CD14-positive monocyte (primary cell): ENCODE measurements around the gene KREMEN1. TPM values are rescaled to one million over a fixed set of nuclear protein-coding genes. Genes with fewer than 3 reads are reported as not detected.

Experiments used
- DNase-seq, 3 donors: peaks; one replicate each; pipeline ENCODE4 v3.0.0-alpha.2; 2011 to 2022
- H2AFZ ChIP-seq: 2 replicates; pipeline ENCODE4 v1.6.0; 2012; ENCODE audit warnings: mild to moderate bottlenecking, low read depth, low read length, inconsistent platforms; ENCODE audit not compliant: insufficient read depth, poor library complexity, severe bottlenecking
- H3K27ac ChIP-seq, 2 donors: 1 replicate in 1 of 2; 2 replicates in 1 of 2; pipeline ENCODE4 v1.5.1; 2012 to 2013; ENCODE audit warnings: low read length in 2 of 2, control low read depth in 1 of 2, inconsistent platforms in 1 of 2, low read depth in 1 of 2, mild to moderate bottlenecking in 1 of 2
- H3K27me3 ChIP-seq, 2 donors: one replicate each; pipeline versions ENCODE4 v1.6.0 to v1.6.1; 2011 to 2013; ENCODE audit warnings: low read length in 2 of 2; ENCODE audit not compliant: control insufficient read depth in 2 of 2, insufficient read depth in 2 of 2
- H3K36me3 ChIP-seq, 2 donors: replicated peaks in 1 of 2; 1 replicate in 1 of 2; 2 replicates in 1 of 2; pipeline versions ENCODE4 v1.5.1 to v1.6.1; 2012 to 2013; ENCODE audit warnings: low read length in 2 of 2, control low read depth in 1 of 2, inconsistent platforms in 1 of 2, mild to moderate bottlenecking in 1 of 2; ENCODE audit not compliant: insufficient read depth in 2 of 2, control insufficient read depth in 1 of 2
- H3K4me1 ChIP-seq, 2 donors: 1 replicate in 1 of 2; 2 replicates in 1 of 2; pipeline versions ENCODE4 v1.5.1 to v1.6.1; 2012 to 2013; ENCODE audit warnings: low read length in 2 of 2, control low read depth in 1 of 2, inconsistent platforms in 1 of 2, mild to moderate bottlenecking in 1 of 2, moderate library complexity in 1 of 2; ENCODE audit not compliant: insufficient read depth in 2 of 2, control insufficient read depth in 1 of 2
- H3K4me2 ChIP-seq: replicated peaks from 2 replicates; pipeline ENCODE3; 2012; ENCODE audit warnings: low read length, moderate library complexity, mild to moderate bottlenecking; ENCODE audit not compliant: poor library complexity, severe bottlenecking; ENCODE audit errors: extremely low read depth
- H3K4me3 ChIP-seq, 3 experiments: fragments of 200-600 bp in 1 of 3; sonication (generic) in 1 of 3; replicated peaks in 1 of 3; 1 replicate in 2 of 3; 2 replicates in 1 of 3; pipeline ENCODE4 v1.5.1; 2011 to 2013; ENCODE audit warnings: low read length in 3 of 3, mild to moderate bottlenecking in 3 of 3, control low read depth in 2 of 3, low read depth in 2 of 3, inconsistent platforms in 1 of 3, moderate library complexity in 1 of 3
- H3K79me2 ChIP-seq: 2 replicates; pipeline ENCODE4 v1.6.0; 2012; ENCODE audit warnings: mild to moderate bottlenecking, control low read depth, inconsistent platforms, low read length, moderate library complexity; ENCODE audit not compliant: insufficient read depth
- H3K9ac ChIP-seq: 2 replicates; pipeline ENCODE4 v1.6.0; 2017; ENCODE audit warnings: low read length, mild to moderate bottlenecking; ENCODE audit not compliant: insufficient read depth, poor library complexity, severe bottlenecking
- H3K9me3 ChIP-seq, 2 donors: replicated peaks in 1 of 2; 1 replicate in 1 of 2; 2 replicates in 1 of 2; pipeline versions ENCODE4 v1.5.1 to v1.6.1; 2012 to 2013; ENCODE audit warnings: low read length in 2 of 2, control low read depth in 1 of 2; ENCODE audit not compliant: control insufficient read depth in 1 of 2, insufficient read depth in 1 of 2
- H4K20me1 ChIP-seq: 2 replicates; pipeline ENCODE4 v1.6.0; 2012; ENCODE audit warnings: mild to moderate bottlenecking, low read length, control low read depth, moderate library complexity; ENCODE audit not compliant: insufficient read depth
- H3K27ac Mint-ChIP-seq, 7 donors: one replicate each; pipeline ENCODE4 v1.8.0; 2020; ENCODE audit warnings: mild to moderate bottlenecking in 7 of 7, mixed read lengths in 7 of 7, moderate library complexity in 6 of 7, inconsistent platforms in 2 of 7
- H3K27me3 Mint-ChIP-seq, 3 donors: one replicate each; pipeline ENCODE4 v1.8.0; 2021 to 2022; ENCODE audit warnings: low read depth in 3 of 3, mild to moderate bottlenecking in 3 of 3, mixed read lengths in 3 of 3, moderate library complexity in 3 of 3, inconsistent platforms in 1 of 3
- H3K36me3 Mint-ChIP-seq, 2 donors: one replicate each; pipeline ENCODE4 v1.8.0; 2020; ENCODE audit warnings: mixed read lengths in 2 of 2, inconsistent platforms in 1 of 2, mild to moderate bottlenecking in 1 of 2
- H3K4me1 Mint-ChIP-seq: one replicate; pipeline ENCODE4 v1.8.0; 2020; ENCODE audit warnings: mild to moderate bottlenecking, mixed read lengths
- H3K4me3 Mint-ChIP-seq, 2 donors: one replicate each; pipeline ENCODE4 v1.8.0; 2020; ENCODE audit warnings: mild to moderate bottlenecking in 2 of 2, mixed read lengths in 2 of 2, moderate library complexity in 1 of 2
- H3K9me3 Mint-ChIP-seq, 7 donors: one replicate each; pipeline ENCODE4 v1.8.0; 2020 to 2022; ENCODE audit warnings: mixed read lengths in 7 of 7, mild to moderate bottlenecking in 6 of 7, moderate library complexity in 6 of 7, inconsistent platforms in 2 of 7
- WGBS: methylation state at CpG from one replicate; pipeline ENCODE4 v1.1.5; 2013; ENCODE audit warnings: missing lambda C conversion rate; ENCODE audit not compliant: insufficient coverage; 5-methylcytosine and 5-hydroxymethylcytosine counted together
- intact Hi-C, 2 donors: fragments of 100-400 bp; cut with micrococcal nuclease; formaldehyde crosslinking; loops; one replicate each; pipeline versions ENCODE4 v1.15.0 to v1.15.1; 2023
- polyA plus RNA-seq, 3 donors: library from polyadenylated mRNA; depleted of rRNA in 1 of 3; unstranded in 2 of 3; stranded (reverse) in 1 of 3; fragments of 300-500 nt in 2 of 3; fragments of >200 nt in 1 of 3; fragmentation: Illumina TruSeq in 2 of 3; gene quantifications; 1 replicate in 2 of 3; 2 replicates in 1 of 3; pipeline ENCODE4 v1.2.3, GENCODE V29; 2012 to 2021
- TF ChIP-seq, protein P1 (sequence below): fragments of 200-600 bp; IDR thresholded peaks from one replicate; pipeline ENCODE4 v1.8.0; 2022; ENCODE audit warnings: antibody characterized with exemption, mild to moderate bottlenecking

The KREMEN1 gene
- polyA plus RNA-seq, 3 donors, result 0.47 to 1.6 (median 0.69) TPM

DNA sequence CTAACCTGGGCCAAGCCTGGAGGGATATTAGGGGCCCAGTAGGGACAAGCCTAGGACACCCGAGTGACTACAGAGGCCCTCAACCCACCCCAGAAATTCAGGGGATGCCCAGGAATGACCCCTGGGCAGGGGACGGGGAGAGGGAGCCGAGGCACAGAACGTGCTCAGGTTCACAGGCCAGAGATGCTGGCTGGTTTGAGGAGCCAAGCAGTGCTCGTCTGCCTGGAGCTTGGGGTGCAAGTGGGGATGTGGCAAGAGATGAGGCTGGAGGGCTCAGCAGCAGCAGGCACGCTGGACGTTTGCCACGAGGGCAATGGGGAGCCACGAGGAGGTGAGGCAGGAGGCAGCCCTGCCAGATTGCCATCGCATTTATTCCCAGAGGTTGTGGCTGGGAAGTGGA lies 98.9 kb downstream of the KREMEN1 start:
- 93% methylated on average over 9 of the region's 10 CpGs for WGBS
- H3K27ac Mint-ChIP-seq, result peak overlapping the region in 1 of 7 donors; percentile 2
- H3K4me3 ChIP-seq, result no peak overlapping the region
- H3K9me3 ChIP-seq, result peaks cover 10 to 13% of the 10 kb centered on the region in 2 donors
- no peaks in the 10 kb centered on the region for H3K36me3 ChIP-seq
- no peak overlapping the region for H3K4me2 ChIP-seq
- H3K36me3 Mint-ChIP-seq, result no peaks in the 10 kb centered on the region
- no peak for DNase-seq
- no peak overlapping the region for H3K4me3 Mint-ChIP-seq
- H3K4me1 ChIP-seq, result peaks cover 10 to 11% of the 10 kb centered on the region in 2 donors
- H2AFZ ChIP-seq, result no peak overlapping the region
- H3K9me3 Mint-ChIP-seq, result peaks cover 10 to 30% (median 20%) of the 10 kb centered on the region in 7 donors
- H3K27me3 ChIP-seq, result peaks cover 0 to 3% of the 10 kb centered on the region in 2 donors
- no peaks in the 10 kb centered on the region for H4K20me1 ChIP-seq
- H3K4me1 Mint-ChIP-seq, result peaks cover 11% of the 10 kb centered on the region
- intact Hi-C loops, result no loop called here
- H3K9ac ChIP-seq, result no peak overlapping the region
- TF ChIP-seq, protein P1, sequence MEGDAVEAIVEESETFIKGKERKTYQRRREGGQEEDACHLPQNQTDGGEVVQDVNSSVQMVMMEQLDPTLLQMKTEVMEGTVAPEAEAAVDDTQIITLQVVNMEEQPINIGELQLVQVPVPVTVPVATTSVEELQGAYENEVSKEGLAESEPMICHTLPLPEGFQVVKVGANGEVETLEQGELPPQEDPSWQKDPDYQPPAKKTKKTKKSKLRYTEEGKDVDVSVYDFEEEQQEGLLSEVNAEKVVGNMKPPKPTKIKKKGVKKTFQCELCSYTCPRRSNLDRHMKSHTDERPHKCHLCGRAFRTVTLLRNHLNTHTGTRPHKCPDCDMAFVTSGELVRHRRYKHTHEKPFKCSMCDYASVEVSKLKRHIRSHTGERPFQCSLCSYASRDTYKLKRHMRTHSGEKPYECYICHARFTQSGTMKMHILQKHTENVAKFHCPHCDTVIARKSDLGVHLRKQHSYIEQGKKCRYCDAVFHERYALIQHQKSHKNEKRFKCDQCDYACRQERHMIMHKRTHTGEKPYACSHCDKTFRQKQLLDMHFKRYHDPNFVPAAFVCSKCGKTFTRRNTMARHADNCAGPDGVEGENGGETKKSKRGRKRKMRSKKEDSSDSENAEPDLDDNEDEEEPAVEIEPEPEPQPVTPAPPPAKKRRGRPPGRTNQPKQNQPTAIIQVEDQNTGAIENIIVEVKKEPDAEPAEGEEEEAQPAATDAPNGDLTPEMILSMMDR, result no peak
- H3K27ac ChIP-seq, result no peak overlapping the region
- peaks cover 9 to 22% (median 18%) of the 10 kb centered on the region in 3 donors for H3K27me3 Mint-ChIP-seq
- H3K79me2 ChIP-seq, result no peaks in the 10 kb centered on the region

- Mint-ChIP-seq H3K4me3 (no peak overlapping the region), H3K4me1 (peaks cover 6% of the 10 kb centered on the region), H3K27me3 (peaks cover 10 to 18% (median 17%) of the 10 kb centered on the region in 3 donors), H3K27ac (peak overlapping the region in 1 of 7 donors; percentile 2), H3K36me3 (no peaks in the 10 kb centered on the region), H3K9me3 (peaks cover 10 to 31% (median 25%) of the 10 kb centered on the region in 7 donors)
- H2AFZ ChIP-seq, result no peak overlapping the region
- H3K27me3 ChIP-seq, result no peaks in the 10 kb centered on the region
- H3K4me2 ChIP-seq, result no peak overlapping the region
- H3K36me3 ChIP-seq, result no peaks in the 10 kb centered on the region
- 93% methylated on average over 4 of the region's 6 CpGs for WGBS
- no peak for DNase-seq
- no peaks in the 10 kb centered on the region for H4K20me1 ChIP-seq
- intact Hi-C loops, result no loop called here
- H3K4me1 ChIP-seq, result peaks cover 6 to 7% of the 10 kb centered on the region in 2 donors
- H3K4me3 ChIP-seq, result no peak overlapping the region
- no peaks in the 10 kb centered on the region for H3K79me2 ChIP-seq
- TF ChIP-seq, protein P1, result no peak
- H3K9ac ChIP-seq, result no peak overlapping the region
- H3K27ac ChIP-seq, result no peak overlapping the region
- peaks cover 12 to 13% of the 10 kb centered on the region in 2 donors for H3K9me3 ChIP-seq
These were observed 99.4 kb downstream of the KREMEN1 start for GRCh38 chr22:29172216-29172615.
